Breast epithelium (tissue), 3 donors: ENCODE results near the gene YKT6.

ENCODE experiments used
- POLR2A ChIP-seq: fragments of 450-650 bp; IDR thresholded peaks from one replicate; pipeline ENCODE4 v1.6.1; 2016; ENCODE audit warnings: antibody characterized with exemption, mild to moderate bottlenecking, moderate library complexity
- TF ChIP-seq, protein P1 (sequence below), 3 donors: fragments of 450-650 bp; IDR thresholded peaks; one replicate each; pipeline ENCODE4 v1.5.1; 2016 to 2017; ENCODE audit warnings: antibody characterized with exemption in 3 of 3, mild to moderate bottlenecking in 3 of 3, moderate library complexity in 3 of 3

DNA sequence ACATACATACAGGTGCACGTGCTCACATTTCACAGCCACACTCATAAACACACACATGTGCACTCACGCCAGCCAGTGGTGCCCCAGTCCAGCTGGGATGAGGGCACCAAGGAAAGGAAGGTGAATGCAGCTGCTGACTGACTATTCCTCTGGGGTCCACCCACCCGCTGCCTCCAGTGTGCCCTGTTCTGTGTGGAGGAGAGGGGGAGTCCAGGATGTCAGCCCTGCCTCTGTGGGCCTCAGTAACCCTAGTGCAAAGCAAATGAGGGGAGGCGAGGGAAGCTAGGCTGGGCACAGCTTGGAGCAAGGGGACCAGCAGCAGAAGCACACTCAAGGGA lies 57.6 kb downstream of the YKT6 start:
- TF ChIP-seq, protein P1, sequence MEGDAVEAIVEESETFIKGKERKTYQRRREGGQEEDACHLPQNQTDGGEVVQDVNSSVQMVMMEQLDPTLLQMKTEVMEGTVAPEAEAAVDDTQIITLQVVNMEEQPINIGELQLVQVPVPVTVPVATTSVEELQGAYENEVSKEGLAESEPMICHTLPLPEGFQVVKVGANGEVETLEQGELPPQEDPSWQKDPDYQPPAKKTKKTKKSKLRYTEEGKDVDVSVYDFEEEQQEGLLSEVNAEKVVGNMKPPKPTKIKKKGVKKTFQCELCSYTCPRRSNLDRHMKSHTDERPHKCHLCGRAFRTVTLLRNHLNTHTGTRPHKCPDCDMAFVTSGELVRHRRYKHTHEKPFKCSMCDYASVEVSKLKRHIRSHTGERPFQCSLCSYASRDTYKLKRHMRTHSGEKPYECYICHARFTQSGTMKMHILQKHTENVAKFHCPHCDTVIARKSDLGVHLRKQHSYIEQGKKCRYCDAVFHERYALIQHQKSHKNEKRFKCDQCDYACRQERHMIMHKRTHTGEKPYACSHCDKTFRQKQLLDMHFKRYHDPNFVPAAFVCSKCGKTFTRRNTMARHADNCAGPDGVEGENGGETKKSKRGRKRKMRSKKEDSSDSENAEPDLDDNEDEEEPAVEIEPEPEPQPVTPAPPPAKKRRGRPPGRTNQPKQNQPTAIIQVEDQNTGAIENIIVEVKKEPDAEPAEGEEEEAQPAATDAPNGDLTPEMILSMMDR (IDR thresholded peaks at IDR 0.05) = no peak
- TF ChIP-seq POLR2A = no peak
